ENCODE data around the gene RNF151.
"Not testable (repeated sequence)": the region's sequence is repeated elsewhere in the genome, so short reads cannot be mapped to it uniquely, and the experiment has no call there.

Gene RNF151, protein sequence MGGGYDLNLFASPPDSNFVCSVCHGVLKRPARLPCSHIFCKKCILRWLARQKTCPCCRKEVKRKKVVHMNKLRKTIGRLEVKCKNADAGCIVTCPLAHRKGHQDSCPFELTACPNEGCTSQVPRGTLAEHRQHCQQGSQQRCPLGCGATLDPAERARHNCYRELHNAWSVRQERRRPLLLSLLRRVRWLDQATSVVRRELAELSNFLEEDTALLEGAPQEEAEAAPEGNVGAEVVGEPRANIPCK

DNA sequence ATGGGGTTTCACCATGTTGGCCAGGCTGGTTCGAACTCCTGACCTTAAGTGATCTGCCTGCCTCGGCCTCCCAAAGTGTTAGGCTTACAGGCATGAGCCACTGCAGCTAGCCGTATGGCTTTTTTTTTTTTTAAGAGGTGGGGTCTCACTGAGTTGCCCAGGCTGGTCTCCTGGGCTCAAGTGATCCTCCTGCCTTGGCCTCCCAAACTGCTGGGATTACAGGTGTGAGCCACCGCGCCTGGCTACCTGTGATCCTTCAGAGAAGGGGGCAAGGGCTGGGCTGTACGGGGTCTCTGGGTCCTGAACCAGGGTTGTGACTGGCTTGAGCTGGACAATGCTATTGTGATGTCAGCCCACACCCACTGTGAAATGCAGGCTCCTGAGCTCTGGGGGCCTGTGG is at the start of gene RNF151:
RNF151 (plus strand) TSS at position 397 of the 400 bp plus-strand sequence. CDS start 26 bp downstream, outside the sequence.
- no peak for DNase-seq

DNA sequence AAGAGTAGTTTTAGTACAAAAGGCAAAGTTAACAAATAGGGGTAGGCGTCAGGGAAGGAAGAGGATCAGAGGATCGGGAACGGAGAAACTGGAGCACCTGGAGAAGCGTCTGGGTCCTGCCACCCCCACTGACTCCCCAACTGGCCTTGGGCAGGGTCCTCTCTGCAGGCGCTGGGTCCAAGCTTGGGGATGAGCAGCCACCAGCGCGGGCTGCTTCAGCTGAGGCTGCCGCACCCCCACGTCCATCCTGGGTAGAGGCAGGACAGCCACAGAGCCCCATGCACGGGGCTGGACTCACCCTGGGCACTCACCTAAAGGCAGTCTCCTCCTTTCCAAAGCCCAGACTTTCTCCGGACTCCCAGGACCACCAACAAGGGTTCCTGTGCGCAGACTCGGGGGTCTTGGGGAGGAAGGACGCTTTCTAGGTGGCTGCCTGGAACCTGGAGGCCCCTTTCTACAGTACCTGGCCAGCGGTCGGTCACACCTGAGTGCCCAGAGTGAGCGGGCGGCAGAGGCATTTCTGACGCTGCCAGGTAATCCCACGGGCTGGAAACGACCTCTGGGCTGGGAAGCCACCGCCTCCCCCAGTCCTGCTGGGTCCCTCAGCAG is 49.5 kb upstream of the RNF151 start:
- DNase-seq: peak; percentile 16

DNA sequence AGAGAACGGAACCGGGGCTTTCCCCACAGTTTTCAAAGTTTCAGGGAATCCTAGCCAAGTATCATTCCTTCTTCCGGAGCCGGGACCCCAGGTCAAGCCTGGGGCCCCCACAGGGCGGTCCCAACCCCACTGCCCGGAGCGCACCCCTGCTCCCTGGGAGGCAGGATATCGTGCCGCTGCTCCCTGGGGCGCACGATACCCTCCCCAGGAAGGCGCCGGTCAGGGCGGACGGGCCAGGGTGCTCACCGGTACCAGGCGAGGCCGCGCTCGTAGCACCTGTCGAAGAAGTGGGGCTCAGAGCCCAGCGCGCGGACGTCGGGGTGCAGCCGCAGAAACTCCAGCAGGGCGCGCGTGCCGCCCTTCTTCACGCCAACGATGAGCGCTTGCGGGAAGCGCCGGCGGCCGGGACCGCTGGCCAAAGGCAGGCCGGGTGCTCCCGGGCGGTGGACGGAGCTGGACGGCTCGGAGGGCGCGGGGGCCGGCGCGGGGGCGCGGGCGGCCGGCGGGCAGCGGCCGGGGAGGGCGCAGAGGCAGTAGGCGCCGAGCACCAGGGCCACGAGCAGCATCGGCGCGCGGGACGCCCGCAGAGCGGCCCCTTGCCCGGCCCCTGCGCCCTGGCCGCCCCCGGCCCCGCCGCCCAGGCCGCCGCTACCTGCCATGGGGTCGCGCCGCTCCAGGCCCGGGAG is 48.8 kb upstream of the RNF151 start:
- DNase-seq: peak; percentile 25

DNA sequence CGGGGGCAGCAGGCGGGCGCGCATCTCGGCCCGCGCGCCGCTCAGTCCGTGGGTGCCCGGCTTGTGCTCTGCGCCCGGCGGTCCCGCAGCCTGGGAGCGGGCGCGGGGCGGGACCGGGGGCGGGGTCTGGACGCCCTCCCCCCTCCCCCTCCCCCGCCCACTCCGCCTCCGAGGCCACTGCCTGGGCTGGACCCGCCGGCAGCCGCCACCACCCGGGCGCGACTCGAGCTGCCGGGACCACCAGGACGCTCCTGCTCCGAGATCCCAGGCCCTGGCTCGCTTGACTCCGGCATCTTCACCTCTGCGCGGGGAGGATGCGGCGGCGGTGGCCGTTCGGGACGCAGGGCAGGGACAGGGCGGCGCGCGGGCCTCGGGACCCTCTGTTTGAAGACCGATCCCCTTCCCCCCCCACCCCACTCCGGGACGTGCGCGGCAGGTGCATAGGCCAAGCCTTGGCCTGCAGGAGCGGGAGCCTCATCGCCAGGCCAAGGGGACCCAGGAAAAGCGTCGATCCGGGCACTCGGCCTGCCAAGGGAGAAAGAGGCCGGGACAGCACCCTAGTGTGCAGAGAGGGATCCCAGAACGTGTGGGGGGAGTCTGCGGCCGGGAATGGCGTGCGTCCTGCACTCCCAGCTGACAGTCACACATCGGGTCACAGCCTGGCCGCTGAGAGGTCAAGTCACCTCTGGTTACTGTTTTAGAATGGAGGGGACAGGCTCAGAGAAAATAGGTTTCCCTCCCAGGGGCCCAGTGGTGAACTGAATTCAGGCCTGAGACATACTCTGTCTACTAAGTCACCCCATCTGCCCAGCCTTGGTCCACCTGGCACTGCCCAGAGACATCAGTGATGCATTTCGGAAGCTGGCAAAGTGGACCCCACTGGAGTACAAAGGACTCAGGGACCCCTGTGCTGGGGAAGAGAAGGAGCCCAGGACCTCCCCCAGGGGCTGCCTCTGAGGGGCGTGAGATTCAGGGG is 48.0 kb upstream of the RNF151 start, which contains the start of gene HS3ST6:
HS3ST6 (minus strand) TSS at position 65 of the 976 bp plus-strand sequence. CDS start 92 bp downstream, outside the sequence.
- DNase-seq: peak; percentile 41

DNA sequence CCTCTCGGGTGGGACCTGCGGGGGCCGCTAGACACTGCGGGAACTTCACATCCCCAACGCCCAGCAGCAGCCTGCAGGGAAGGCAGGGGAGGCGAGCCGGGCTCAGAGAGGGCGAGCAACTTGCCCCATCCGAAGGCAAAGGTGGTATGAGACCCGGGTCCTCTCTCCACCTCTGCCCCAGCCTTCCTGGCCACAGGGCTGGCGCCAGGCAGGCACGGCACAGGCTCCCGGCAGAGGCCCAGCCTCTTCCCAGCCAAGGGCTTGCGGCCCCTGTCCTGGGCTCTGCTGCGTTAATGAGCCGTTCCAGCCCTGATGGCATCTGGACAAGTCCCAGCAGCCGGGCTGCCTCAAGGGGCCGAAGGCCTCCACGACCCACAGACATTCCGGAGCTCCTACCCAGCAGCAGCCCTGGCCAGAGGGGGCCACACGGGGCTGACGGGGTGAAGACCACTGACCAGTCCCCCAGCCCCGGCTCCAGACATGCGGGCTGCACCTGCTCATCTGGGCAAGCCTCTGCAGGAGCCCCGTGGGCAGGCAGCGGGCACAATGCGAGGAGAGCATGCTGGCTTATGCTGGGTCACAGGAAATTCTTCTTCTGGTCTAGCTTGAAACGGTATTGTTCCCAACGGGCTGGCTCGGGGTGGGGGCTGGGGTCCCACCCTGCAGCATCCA is 47.2 kb upstream of the RNF151 start:
- peak; percentile 53 for DNase-seq

DNA sequence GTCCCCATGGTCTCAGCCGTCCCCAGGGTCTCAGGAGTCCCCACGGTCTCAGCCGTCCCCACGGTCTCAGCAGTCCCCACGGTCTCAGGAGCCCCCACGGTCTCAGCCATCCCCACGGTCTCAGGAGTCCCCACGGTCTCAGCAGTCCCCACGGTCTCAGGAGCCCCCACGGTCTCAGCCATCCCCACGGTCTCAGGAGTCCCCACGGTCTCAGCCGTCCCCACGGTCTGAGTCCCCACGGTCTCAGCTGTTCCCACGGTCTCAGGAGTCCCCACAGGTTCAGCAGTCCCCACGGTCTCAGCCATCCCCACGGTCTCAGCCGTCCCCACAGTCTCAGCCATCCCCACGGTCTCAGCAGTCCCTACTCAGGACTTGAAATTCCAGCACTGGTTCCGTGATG is 46.5 kb upstream of the RNF151 start:
- not testable (repeated sequence) for DNase-seq

DNA sequence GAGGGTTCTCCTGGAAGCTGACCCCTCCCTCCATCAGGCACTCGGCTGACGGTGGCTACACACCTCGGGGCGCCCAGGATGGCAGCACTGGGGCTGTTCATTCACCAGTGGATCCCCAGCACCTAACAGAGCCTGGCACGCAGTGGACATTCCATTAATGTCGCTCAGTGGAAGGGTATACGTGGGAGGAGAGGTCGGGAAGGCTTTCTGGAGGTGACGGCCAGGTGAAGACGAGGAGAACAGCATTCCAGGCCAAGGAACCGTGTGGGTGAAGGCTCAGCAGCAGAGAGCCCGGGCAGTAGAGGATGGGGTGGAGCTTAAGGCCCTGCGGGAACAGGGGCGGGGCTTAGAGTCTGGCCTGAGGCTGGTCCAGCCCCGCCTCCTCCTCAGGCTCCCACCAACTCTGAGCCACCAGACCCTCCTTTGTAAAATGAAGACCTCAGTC is 45.9 kb upstream of the RNF151 start:
- DNase-seq: peak; percentile 84

DNA sequence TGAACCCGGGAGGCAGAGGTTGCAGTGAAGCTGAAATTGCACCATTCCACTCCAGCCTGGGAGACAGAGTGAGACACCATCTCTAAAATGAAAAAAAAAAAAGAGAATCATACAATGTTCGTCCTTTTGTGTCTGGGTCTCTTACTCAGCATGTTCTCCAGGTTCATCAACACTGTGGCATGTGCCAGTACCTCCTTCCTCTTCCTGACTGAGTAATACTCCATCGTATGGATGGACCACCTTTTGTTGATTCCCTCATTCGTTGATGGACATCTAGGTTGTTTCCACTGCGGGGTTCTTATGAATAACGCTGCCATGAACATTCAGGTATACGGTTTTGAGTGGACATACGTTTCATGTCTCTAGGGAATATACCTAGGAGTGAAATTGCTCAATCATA is 44.3 kb upstream of the RNF151 start:
- no peak for DNase-seq

DNA sequence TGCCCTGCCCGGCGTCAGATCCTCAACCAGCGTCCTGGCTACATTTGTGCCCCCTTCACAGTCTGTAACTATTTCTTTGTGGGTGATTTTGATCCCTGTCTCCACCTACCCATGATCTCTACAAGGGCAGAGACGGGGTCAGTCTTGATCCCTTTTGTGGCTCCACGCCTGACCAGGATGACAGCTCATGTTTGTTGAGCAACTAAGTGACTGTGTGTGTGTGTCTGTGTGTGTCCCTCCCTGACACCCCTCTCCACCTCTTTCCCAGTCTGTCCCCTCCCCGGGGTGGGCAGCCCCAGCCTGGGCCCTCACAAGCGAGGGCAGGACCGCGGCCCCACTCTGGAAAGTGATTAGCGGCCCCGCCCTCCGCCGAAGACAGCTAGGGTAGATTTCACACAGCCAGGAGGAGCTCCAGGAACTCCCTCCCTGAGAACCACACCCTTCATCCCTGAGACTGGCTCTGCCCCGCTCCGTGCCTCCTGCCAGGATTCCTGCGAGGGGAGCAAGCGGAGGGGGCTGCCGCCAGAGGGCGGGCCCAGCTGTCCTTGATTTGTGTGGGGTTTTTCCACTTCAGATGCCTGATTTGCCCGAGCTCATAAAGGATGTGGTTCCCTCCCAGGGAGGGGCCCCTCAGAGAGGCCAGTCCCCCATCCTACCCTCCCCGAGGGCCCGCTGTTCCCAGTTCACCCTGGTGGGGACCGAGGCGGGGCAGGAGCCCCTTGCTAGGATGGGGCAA is 43.2 kb upstream of the RNF151 start:
- peak; percentile 86 for DNase-seq

DNA sequence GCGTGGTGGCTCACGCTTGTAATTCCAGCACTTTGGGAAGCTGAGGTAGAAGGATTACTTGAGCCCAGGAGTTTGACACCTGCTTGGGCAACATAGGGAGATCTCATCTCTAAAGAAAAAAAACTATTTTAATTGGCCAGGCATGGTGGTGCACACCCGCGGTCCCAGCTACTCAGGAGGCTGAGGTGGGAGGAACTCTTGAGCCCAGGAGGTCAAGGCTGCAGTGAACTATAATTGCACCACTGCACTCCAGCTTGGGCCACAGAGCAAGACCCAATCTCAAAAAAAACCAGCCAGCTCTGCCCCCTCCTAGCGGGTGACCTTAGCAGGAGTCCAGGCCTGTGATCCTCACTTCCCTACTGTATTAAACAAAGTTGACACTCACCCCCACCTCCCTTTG is 42.6 kb upstream of the RNF151 start:
- DNase-seq: no peak

DNA sequence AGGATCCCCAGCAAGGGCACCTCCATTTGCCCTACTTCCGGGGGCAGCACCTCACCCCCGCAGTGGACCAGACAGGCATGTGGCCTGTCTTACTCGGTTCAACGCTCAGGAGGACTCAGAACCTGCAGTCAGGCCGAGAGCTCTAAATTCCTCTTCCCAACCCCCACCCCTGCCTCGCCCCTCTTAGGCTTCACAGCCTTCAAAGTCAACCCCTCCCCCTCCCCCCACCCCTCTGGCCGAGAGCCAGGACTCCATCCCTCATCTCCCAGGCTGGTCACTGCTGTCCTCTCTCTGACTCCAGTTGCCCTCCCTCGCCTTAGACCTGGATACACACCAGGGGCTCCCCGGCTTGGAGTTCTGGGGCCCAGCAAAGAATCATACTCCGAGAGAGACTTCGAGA is 40.4 kb upstream of the RNF151 start:
- DNase-seq: no peak

DNA sequence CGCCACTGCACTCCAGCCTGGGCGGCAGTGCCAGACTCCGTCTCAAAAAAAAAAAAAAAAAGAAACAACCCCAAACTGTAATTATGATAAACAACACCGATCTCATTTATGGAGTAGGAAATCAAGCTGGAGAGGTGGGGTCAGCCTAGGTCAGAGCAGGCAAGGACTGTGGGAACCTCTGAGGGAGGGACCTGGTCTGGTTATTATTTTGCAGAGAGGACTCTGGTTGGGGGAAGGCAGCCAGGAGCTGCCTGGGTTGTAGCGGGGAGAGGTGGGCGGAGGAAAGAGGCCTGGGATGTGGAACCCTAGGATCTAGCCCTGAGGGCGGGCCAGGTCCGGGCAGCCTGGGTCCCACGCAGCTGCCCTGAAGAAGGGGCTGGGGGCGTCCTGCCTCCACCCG is 37.6 kb upstream of the RNF151 start:
- peak; percentile 60 for DNase-seq

DNA sequence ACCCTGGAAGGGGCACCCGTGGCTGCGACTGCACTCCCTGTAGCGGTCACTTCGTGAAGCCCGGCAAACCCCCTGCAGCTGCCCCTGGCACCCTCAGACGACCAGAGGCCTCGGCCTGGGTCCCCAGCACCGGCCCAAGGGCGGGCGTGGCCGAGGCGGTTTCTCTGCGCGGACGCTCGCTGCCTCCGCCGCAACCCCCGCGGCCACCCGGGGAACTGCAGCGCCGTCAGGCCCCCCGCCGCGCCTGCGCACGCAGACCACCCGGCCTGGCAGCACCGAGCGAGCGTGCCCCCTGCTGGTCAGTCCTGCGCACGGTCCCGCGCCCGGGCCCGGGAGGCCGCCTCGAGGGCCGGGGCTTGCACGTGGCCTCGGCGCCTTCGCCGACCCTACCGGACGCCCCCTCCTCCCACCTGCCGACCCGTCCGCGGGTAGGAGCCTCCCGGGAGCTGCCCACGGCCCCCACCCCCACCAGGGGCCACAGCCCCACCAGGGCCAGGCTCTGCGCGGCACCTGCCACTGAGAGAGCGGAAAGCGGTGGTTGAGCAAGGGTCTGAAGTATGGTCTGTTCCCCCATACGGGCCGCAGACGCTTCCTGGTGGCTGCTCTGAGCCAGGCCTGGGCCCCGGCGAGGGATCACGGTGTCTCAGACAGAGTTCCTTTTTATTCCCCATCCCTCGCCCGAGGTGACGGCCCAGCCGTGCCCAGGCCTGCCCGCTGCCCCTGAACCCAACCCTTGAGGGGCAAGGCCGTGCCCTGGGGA is 36.9 kb upstream of the RNF151 start:
- peak; percentile 95 for DNase-seq

DNA sequence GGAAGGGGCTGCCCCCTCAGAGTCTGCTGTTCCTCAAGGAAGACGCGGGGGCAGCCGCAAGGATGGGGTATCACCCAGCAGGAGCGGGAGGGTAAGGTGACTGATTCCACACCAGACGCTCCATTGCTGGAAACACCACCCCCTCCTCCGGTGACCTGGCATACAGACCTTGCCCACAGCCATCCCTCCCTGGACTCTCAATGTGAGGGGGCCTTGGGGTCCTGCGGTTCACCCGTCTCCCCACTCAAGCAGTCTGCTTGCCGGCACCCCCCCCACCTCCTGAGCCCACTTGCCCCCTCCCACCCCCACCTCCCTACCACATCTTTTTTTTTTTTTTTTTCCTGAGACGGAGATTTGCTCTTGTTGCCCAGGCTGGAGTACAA is 36.3 kb upstream of the RNF151 start:
- DNase-seq: no peak

DNA sequence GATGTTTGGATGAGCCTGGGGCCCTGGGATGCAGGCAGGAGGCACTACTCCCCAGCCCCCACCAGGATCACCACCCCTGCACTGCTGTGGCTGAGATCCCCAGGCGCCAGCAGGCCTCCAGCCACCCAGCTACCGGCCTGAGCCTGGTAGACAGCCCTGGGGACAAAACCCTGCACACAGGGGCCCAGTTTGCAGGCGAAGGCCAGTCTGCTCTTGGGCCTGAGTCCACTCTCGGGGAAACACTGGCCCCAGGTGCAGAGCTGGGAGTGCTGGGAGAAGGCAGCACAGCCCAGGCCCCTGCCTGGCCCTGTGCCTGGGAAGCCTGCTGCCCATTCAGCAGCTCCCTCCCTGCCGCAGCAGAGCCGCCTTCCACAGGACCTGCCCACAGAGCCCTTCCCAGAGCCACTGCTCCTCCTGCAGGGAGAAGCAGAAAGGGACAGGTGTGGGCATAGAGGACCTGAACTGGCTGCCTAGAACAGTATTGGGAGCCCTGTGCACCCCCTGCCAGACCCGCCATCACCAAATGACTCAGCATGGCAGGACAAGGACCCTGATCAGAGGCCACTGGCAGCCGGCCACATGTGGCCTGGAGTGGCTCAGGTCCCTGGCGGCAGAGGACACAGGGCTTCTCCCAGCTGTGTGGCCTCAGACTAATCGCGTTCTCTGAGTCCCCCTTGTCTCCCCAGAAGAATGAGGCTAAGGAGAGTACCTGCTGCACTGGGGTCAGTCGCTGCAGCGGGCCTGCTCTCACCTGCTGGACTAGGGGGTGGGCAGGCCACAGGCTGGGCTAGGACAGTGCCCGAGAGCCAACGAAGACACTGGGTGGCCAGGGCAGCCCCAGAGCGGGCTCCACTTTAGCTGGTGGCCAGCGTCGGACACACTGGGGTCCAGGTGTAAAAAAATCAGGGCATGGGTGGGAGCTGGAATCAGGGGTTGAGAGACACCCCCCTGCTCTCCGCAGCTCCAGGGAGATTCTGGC is 34.3 kb upstream of the RNF151 start:
- no peak for DNase-seq

DNA sequence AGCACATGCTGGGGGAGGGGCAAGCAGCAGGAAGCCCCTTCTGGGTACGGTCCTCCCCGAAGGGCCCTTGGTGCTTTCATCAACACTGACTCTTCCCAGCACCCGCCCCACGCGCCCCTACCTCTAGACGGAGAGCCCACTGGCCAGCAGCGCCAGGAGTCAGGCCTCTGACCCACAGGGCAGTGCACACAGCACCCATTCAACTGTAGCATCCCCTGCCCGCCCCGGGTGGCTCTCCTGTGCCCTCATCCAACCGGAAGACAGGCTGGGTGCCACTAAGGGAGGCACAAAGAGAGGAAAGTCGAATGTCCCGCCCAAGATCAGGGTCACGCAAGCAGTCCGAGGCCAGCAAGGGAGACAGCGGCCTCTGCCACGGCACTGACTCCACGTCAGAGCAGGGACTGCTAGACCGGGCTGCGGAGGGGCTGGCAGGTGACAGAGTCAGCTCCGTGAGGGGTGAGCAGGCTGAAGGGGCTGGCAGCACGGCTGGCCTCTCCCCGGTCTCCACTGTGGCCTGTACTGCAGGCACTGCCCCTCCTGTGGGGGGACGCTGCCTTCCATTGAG is 33.5 kb upstream of the RNF151 start:
- no peak for DNase-seq

DNA sequence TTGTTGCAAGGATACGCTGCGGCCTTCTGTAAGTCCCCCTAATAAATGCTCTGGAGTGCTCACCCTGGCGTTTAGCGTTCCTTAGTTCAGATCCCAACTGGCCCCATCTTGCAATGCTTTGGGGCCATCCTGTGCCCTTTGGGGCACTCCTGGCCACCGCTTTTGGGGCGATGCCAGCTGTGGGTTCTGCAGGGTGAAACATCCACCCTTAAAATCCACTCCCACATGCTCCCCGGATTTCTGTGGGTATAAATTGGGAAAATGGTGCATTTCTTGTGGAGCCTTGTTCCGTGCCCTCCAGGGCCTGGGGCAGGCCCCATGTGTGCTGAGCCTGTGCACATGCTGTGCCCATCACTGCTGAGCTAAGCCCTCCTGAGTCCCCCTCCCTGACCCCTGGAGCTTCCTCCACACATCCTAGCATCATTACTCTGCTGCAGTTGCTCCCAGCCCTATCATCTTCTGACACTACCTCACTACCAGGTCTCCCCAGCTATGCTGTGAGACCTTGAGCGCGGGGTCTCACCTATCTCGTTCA is 29.6 kb upstream of the RNF151 start:
- DNase-seq: no peak

DNA sequence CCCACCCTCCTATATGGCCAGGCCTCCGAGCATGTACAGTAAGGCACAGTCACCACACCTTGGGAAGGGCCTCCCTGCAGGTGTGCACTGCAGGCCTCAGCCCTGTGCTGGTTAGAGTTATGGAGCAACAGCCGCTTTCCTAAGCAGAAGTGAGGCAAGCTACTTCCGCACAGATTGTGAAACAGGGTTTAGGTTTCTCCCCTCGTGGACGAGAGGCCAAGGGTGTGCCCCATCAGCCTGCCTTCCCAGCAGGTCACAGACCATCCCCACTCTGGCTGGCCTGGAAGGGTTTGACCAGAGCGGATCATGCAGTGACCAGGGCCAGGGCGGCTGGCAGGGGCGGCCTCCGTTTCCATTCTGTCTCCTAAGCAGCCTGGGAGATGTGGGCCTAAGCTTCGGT is 28.3 kb upstream of the RNF151 start:
- no peak for DNase-seq

DNA sequence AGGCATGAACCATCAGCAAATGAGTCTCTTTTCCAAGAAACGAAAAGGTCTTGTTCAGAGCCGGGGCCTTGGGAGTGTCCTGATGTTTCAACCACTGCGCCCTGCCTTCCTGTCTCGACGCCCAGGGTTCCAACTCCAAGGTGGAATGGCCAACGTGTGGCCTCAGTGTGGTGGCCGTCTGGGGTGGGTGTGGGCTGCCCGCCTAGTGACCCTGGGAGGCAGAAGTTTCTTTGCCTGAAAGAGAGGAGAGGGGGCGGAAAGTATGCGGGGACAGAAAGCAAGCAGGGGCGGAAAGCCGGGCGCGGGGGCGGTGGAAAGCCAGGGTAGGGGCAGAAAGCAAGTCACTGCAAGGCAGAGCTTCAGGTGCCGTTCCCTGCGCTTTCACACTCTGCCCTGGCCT is 27.7 kb upstream of the RNF151 start:
- no peak for DNase-seq
